Testis (tissue), 5 donors: ENCODE results near the gene KCNE4. TPM values are rescaled to one million over a fixed set of nuclear protein-coding genes. Genes with fewer than 3 reads are reported as not detected.

Source experiments
- DNase-seq: peaks from one replicate; pipeline ENCODE4 v3.0.0-alpha.2; 2019
- H3K27ac ChIP-seq, 2 donors: fragments of 200-600 bp; sonication (generic); one replicate each; pipeline ENCODE4 v1.5.1; 2019
- H3K27me3 ChIP-seq: fragments of 200-600 bp; sonication (generic); one replicate; pipeline ENCODE4 v1.5.1; 2019
- H3K36me3 ChIP-seq: fragments of 200-600 bp; sonication (generic); one replicate; pipeline ENCODE4 v1.5.1; 2017; ENCODE audit warnings: low read depth; ENCODE audit errors: missing control alignments
- H3K4me1 ChIP-seq: fragments of 200-600 bp; sonication (generic); one replicate; pipeline ENCODE4 v1.5.1; 2019
- H3K4me3 ChIP-seq, 2 donors: fragments of 200-600 bp; sonication (generic); one replicate each; pipeline ENCODE4 v1.5.1; 2017 to 2019
- H3K9me3 ChIP-seq: fragments of 200-600 bp; sonication (generic); one replicate; pipeline ENCODE4 v1.5.1; 2017
- CTCF ChIP-seq, 3 experiments: fragments of 450-650 bp in 2 of 3; fragments of 200-600 bp in 1 of 3; sonication (generic) in 1 of 3; IDR thresholded peaks; one replicate each; pipeline ENCODE4 v1.5.1; 2016 to 2019; ENCODE audit warnings: antibody characterized with exemption in 3 of 3, mild to moderate bottlenecking in 2 of 3, moderate library complexity in 1 of 3
- POLR2A ChIP-seq: fragments of 450-650 bp; IDR thresholded peaks from one replicate; pipeline ENCODE4 v1.6.1; 2017; ENCODE audit warnings: antibody characterized with exemption, mild to moderate bottlenecking, moderate library complexity
- WGBS, 2 donors: methylation state at CpG; one replicate each; pipeline ENCODE4 v1.1.5; 2018; 5-methylcytosine and 5-hydroxymethylcytosine counted together
- intact Hi-C: fragments of 100-400 bp; cut with DNase I; formaldehyde crosslinking; loops from one replicate; pipeline ENCODE4 v1.15.1; 2023; ENCODE audit warnings: low total_unique reads
- long read RNA-seq, 2 donors: transcript quantifications; one replicate each; lab custom pipeline, GENCODE V29; 2026
- polyA plus RNA-seq: library from polyadenylated mRNA; stranded (reverse); fragments of 350-450 nt; fragmentation: Illumina TruSeq; extraction: RNeasy Lipid Tissue Mini Kit (QIAGEN cat#74804); gene quantifications from one replicate; pipeline ENCODE4 v1.2.3, GENCODE V29; 2014; ENCODE audit warnings: low read depth, low replicate concordance; ENCODE audit not compliant: insufficient read depth
- total RNA-seq, 2 donors: library from RNA; depleted of rRNA; stranded (reverse); fragments of >200 nt; gene quantifications; one replicate each; pipeline ENCODE4 v1.2.3, GENCODE V29; 2016

Gene KCNE4
- total RNA-seq (1 to 10 TPM; 2.3 to 2.5 TPM), polyA plus RNA-seq (3.3 TPM)
- long read RNA-seq, donor 1, partial matches to known transcripts = 0 of 1 reads
- long read RNA-seq, donor 1, other reads (novel, unspliced or antisense) = 0 of 1 reads
- long read RNA-seq, donor 2, partial matches to known transcripts = 0 of 2 reads
- long read RNA-seq, donor 2, other reads (novel, unspliced or antisense) = 0 of 2 reads

- Histone ChIP-seq H3K4me1 (peaks cover 9% of the 10 kb centered on the region), H3K36me3 (no peaks in the 10 kb centered on the region), H3K27me3 (no peaks in the 10 kb centered on the region), H3K9me3 (no peaks in the 10 kb centered on the region), H3K4me3 (peak within 1 kb of the TSS; percentile 45 to 55), H3K27ac (peak within 1 kb of the TSS; percentile 76 to 86)
- 6 to 11% methylated on average over 19 of the region's 19 CpGs for WGBS, 2 donors
- peak; percentile 70 for DNase-seq
- no peak for TF ChIP-seq CTCF (IDR thresholded peaks at IDR 0.05)
- peak; percentile 28 for TF ChIP-seq POLR2A
- intact Hi-C loops = no loop called here
These were observed at the start of gene KCNE4 for GRCh38 chr2:223051693-223052289. Gene KCNE4, plus strand, starts transcription at chr2:223052190. Its CDS starts 641 bp downstream, at chr2:223052831.

- Histone ChIP-seq H3K27ac (no peak overlapping the region), H3K4me1 (no peaks in the 10 kb centered on the region), H3K27me3 (no peaks in the 10 kb centered on the region), H3K4me3 (no peak overlapping the region), H3K9me3 (no peaks in the 10 kb centered on the region), H3K36me3 (no peaks in the 10 kb centered on the region)
- TF ChIP-seq CTCF (IDR thresholded peaks at IDR 0.05) (no peak), POLR2A (no peak)
- DNase-seq = no peak
- intact Hi-C loops = no loop called here
- 78 to 86% methylated on average over 3 of the region's 3 CpGs for WGBS, 2 donors
These were observed 48.8 kb upstream of the KCNE4 start for GRCh38 chr2:223003191-223003590.

GRCh38 chr2:223005496-223005895 lies 46.5 kb upstream of the KCNE4 start:
- WGBS, 2 donors = 50 to 70% methylated on average over 1 of the region's 1 CpG
- Histone ChIP-seq H3K27me3 (no peaks in the 10 kb centered on the region), H3K4me1 (no peaks in the 10 kb centered on the region), H3K27ac (no peak overlapping the region), H3K9me3 (no peaks in the 10 kb centered on the region), H3K36me3 (no peaks in the 10 kb centered on the region), H3K4me3 (no peak overlapping the region)
- TF ChIP-seq POLR2A = no peak
- no peak for TF ChIP-seq CTCF (IDR thresholded peaks at IDR 0.05)
- DNase-seq = no peak
- intact Hi-C loops = no loop called here

GRCh38 chr2:223007531-223007930 lies 44.5 kb upstream of the KCNE4 start:
- TF ChIP-seq CTCF (IDR thresholded peaks at IDR 0.05) = no peak
- TF ChIP-seq POLR2A = no peak

GRCh38 chr2:223008162-223008561 lies 43.8 kb upstream of the KCNE4 start:
- DNase-seq = no peak
- 46 to 49% methylated on average over 6 of the region's 6 CpGs for WGBS, 2 donors
- no peaks in the 10 kb centered on the region for H3K9me3 ChIP-seq

More at GRCh38 chr2:223007531-223007930, 44.5 kb upstream of the KCNE4 start:
- no peaks in the 10 kb centered on the region for H3K9me3 ChIP-seq
- H3K4me1 ChIP-seq = no peaks in the 10 kb centered on the region
- intact Hi-C loops = no loop called here
- H3K36me3 ChIP-seq = no peaks in the 10 kb centered on the region
- H3K27me3 ChIP-seq = no peaks in the 10 kb centered on the region
- no peak overlapping the region for H3K27ac ChIP-seq
- 66 to 69% methylated on average over 2 of the region's 2 CpGs for WGBS, 2 donors
- DNase-seq = no peak
- H3K4me3 ChIP-seq = no peak overlapping the region

More at GRCh38 chr2:223008162-223008561, 43.8 kb upstream of the KCNE4 start:
- no peak overlapping the region for H3K4me3 ChIP-seq
- no peaks in the 10 kb centered on the region for H3K4me1 ChIP-seq
- H3K27ac ChIP-seq = no peak overlapping the region
- intact Hi-C loops = no loop called here
- H3K27me3 ChIP-seq = no peaks in the 10 kb centered on the region
- no peaks in the 10 kb centered on the region for H3K36me3 ChIP-seq
- TF ChIP-seq CTCF (IDR thresholded peaks at IDR 0.05) (no peak), POLR2A (no peak)
